MM.1S (cell line): Measurements from ENCODE around the gene CTDSP2.

Experiments used
- DNase-seq: peaks from one replicate; pipeline ENCODE4 v3.0.0-alpha.2; 2015
- H2AFZ ChIP-seq: fragments of 300-600 bp; sonication (generic); 2 replicates; pipeline ENCODE4 v1.6.0; 2016; ENCODE audit warnings: antibody characterized with exemption, low read length
- H3F3A ChIP-seq: fragments of 300-600 bp; sonication (generic); 2 replicates; pipeline ENCODE4 v1.6.1; 2016; ENCODE audit warnings: mild to moderate bottlenecking, antibody characterized with exemption, low read length, moderate library complexity, mixed read lengths; ENCODE audit not compliant: insufficient read depth
- H3K27ac ChIP-seq: fragments of 300-600 bp; sonication (generic); 2 replicates; pipeline ENCODE4 v1.5.1; 2016; ENCODE audit warnings: mild to moderate bottlenecking, low read length
- H3K27me3 ChIP-seq: fragments of 300-600 bp; sonication (generic); replicated peaks from 2 replicates; pipeline ENCODE4 v1.6.0; 2016; ENCODE audit warnings: low read length; ENCODE audit not compliant: insufficient read depth
- H3K36me3 ChIP-seq: fragments of 300-600 bp; sonication (generic); replicated peaks from 2 replicates; pipeline ENCODE4 v1.6.1; 2016; ENCODE audit warnings: mild to moderate bottlenecking, low read length, mixed read lengths; ENCODE audit not compliant: insufficient read depth
- H3K4me1 ChIP-seq: fragments of 300-600 bp; sonication (generic); 2 replicates; pipeline ENCODE4 v1.6.1; 2016; ENCODE audit warnings: low read length, mixed read lengths
- H3K4me2 ChIP-seq: fragments of 300-600 bp; sonication (generic); 2 replicates; pipeline ENCODE4 v1.6.0; 2016; ENCODE audit warnings: low read depth, low read length
- H3K4me3 ChIP-seq: fragments of 300-600 bp; sonication (generic); 2 replicates; pipeline ENCODE4 v1.5.1; 2016; ENCODE audit warnings: low read length, mixed read lengths
- H3K79me2 ChIP-seq: fragments of 300-600 bp; sonication (generic); 2 replicates; pipeline ENCODE4 v1.6.1; 2016; ENCODE audit warnings: mixed run types, low read length, mixed read lengths
- H3K9ac ChIP-seq: fragments of 300-600 bp; sonication (generic); 2 replicates; pipeline ENCODE4 v1.6.1; 2016; ENCODE audit warnings: low read length, mixed read lengths
- H3K9me2 ChIP-seq: fragments of 300-600 bp; sonication (generic); replicated peaks from 2 replicates; pipeline ENCODE4 v1.6.1; 2016; ENCODE audit warnings: mild to moderate bottlenecking, low read length, mixed read lengths; ENCODE audit not compliant: insufficient read depth
- H3K9me3 ChIP-seq: fragments of 300-600 bp; sonication (generic); replicated peaks from 2 replicates; pipeline ENCODE4 v1.6.1; 2016; ENCODE audit warnings: mild to moderate bottlenecking, low read length, mixed read lengths; ENCODE audit not compliant: insufficient read depth
- H4K20me1 ChIP-seq: fragments of 300-600 bp; sonication (generic); 2 replicates; pipeline ENCODE4 v1.6.1; 2016; ENCODE audit warnings: mild to moderate bottlenecking, low read length, moderate library complexity, mixed read lengths; ENCODE audit not compliant: insufficient read depth
- CTCF ChIP-seq: fragments of 300-600 bp; sonication (generic); IDR thresholded peaks from 2 replicates; pipeline ENCODE4 v1.5.1; 2016; ENCODE audit warnings: antibody characterized with exemption, low read length, mixed read lengths
- EZH2 ChIP-seq: fragments of 300-600 bp; sonication (generic); optimal IDR thresholded peaks from 2 replicates; pipeline ENCODE3; 2017; ENCODE audit warnings: low read depth, mild to moderate bottlenecking, antibody characterized with exemption, low read length, mixed read lengths
- EZH2phosphoT487 ChIP-seq: fragments of 300-600 bp; sonication (generic); IDR thresholded peaks from 2 replicates; pipeline ENCODE4 v1.6.1; 2018; ENCODE audit warnings: antibody characterized with exemption, low read length

Gene CTDSP2

GRCh38 chr12:57808351-57808750 is 38.2 kb downstream of the CTDSP2 start:
- H3K9ac ChIP-seq = no peak overlapping the region
- H3K9me3 ChIP-seq = no peaks in the 10 kb centered on the region
- TF ChIP-seq EZH2phosphoT487 = no peak
- no peak for TF ChIP-seq CTCF
- no peak for TF ChIP-seq EZH2
- H3K36me3 ChIP-seq = no peaks in the 10 kb centered on the region
- no peak overlapping the region for H3K4me3 ChIP-seq
- H3K4me1 ChIP-seq = no peaks in the 10 kb centered on the region
- no peak overlapping the region for H3K27ac ChIP-seq
- H4K20me1 ChIP-seq = no peaks in the 10 kb centered on the region
- no peaks in the 10 kb centered on the region for H3K79me2 ChIP-seq
- no peak overlapping the region for H3K4me2 ChIP-seq
- H2AFZ ChIP-seq = no peak overlapping the region
- H3K9me2 ChIP-seq = no peaks in the 10 kb centered on the region
- no peaks in the 10 kb centered on the region for H3K27me3 ChIP-seq
- DNase-seq = no peak
- no peaks in the 10 kb centered on the region for H3F3A ChIP-seq

GRCh38 chr12:57807285-57807684 is 39.2 kb downstream of the CTDSP2 start:
- Histone ChIP-seq H3K27ac (no peak overlapping the region), H3K79me2 (no peaks in the 10 kb centered on the region), H4K20me1 (no peaks in the 10 kb centered on the region), H3K4me3 (no peak overlapping the region), H3K27me3 (no peaks in the 10 kb centered on the region), H3K9me2 (no peaks in the 10 kb centered on the region), H2AFZ (no peak overlapping the region), H3K4me1 (no peaks in the 10 kb centered on the region), H3K4me2 (no peak overlapping the region), H3F3A (no peaks in the 10 kb centered on the region), H3K36me3 (no peaks in the 10 kb centered on the region), H3K9me3 (no peaks in the 10 kb centered on the region), H3K9ac (no peak overlapping the region)
- DNase-seq = no peak
- TF ChIP-seq EZH2phosphoT487 = no peak
- TF ChIP-seq EZH2 = no peak
- TF ChIP-seq CTCF = no peak

GRCh38 chr12:57806677-57807076 is 39.9 kb downstream of the CTDSP2 start:
- Histone ChIP-seq H3K4me2 (no peak overlapping the region), H2AFZ (no peak overlapping the region), H3F3A (no peaks in the 10 kb centered on the region), H3K79me2 (no peaks in the 10 kb centered on the region), H3K4me3 (no peak overlapping the region), H3K9ac (no peak overlapping the region), H3K9me2 (no peaks in the 10 kb centered on the region), H3K9me3 (no peaks in the 10 kb centered on the region), H4K20me1 (no peaks in the 10 kb centered on the region), H3K27ac (no peak overlapping the region), H3K27me3 (no peaks in the 10 kb centered on the region), H3K36me3 (no peaks in the 10 kb centered on the region), H3K4me1 (no peaks in the 10 kb centered on the region)
- TF ChIP-seq EZH2 = no peak
- TF ChIP-seq EZH2phosphoT487 = no peak
- TF ChIP-seq CTCF = no peak
- DNase-seq = no peak
